ENCODE results near the gene CR1. TPM values are rescaled to one million over a fixed set of nuclear protein-coding genes. Genes with fewer than 3 reads are reported as not detected.
A peak's percentile ranks its signal among the peaks of the same experiment; 100 is the strongest.

CR1 gene
- total and polyA plus RNA-seq, 9 of the 15 experiments (the other 6 are each of a cell fraction or from before 2014, with no cell fraction given) = 0.07 to 0.47 (median 0.18) TPM

GRCh38 chr1:207454046-207454964 lies 41.7 kb upstream of the CR1 start, which contains the start of gene CR2 (continued):
- TF ChIP-seq, protein P1, sequence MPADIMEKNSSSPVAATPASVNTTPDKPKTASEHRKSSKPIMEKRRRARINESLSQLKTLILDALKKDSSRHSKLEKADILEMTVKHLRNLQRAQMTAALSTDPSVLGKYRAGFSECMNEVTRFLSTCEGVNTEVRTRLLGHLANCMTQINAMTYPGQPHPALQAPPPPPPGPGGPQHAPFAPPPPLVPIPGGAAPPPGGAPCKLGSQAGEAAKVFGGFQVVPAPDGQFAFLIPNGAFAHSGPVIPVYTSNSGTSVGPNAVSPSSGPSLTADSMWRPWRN (IDR thresholded peaks at IDR 0.05; ENCODE audit: low read depth) = no peak
- TF ChIP-seq RB1 (IDR thresholded peaks at IDR 0.05; ENCODE audit: low read depth) = no peak
- TF ChIP-seq, protein P2, sequence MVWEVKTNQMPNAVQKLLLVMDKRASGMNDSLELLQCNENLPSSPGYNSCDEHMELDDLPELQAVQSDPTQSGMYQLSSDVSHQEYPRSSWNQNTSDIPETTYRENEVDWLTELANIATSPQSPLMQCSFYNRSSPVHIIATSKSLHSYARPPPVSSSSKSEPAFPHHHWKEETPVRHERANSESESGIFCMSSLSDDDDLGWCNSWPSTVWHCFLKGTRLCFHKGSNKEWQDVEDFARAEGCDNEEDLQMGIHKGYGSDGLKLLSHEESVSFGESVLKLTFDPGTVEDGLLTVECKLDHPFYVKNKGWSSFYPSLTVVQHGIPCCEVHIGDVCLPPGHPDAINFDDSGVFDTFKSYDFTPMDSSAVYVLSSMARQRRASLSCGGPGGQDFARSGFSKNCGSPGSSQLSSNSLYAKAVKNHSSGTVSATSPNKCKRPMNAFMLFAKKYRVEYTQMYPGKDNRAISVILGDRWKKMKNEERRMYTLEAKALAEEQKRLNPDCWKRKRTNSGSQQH (CRISPR knock-in tag; IDR thresholded peaks at IDR 0.05) = no peak
- TF ChIP-seq, protein P3, sequence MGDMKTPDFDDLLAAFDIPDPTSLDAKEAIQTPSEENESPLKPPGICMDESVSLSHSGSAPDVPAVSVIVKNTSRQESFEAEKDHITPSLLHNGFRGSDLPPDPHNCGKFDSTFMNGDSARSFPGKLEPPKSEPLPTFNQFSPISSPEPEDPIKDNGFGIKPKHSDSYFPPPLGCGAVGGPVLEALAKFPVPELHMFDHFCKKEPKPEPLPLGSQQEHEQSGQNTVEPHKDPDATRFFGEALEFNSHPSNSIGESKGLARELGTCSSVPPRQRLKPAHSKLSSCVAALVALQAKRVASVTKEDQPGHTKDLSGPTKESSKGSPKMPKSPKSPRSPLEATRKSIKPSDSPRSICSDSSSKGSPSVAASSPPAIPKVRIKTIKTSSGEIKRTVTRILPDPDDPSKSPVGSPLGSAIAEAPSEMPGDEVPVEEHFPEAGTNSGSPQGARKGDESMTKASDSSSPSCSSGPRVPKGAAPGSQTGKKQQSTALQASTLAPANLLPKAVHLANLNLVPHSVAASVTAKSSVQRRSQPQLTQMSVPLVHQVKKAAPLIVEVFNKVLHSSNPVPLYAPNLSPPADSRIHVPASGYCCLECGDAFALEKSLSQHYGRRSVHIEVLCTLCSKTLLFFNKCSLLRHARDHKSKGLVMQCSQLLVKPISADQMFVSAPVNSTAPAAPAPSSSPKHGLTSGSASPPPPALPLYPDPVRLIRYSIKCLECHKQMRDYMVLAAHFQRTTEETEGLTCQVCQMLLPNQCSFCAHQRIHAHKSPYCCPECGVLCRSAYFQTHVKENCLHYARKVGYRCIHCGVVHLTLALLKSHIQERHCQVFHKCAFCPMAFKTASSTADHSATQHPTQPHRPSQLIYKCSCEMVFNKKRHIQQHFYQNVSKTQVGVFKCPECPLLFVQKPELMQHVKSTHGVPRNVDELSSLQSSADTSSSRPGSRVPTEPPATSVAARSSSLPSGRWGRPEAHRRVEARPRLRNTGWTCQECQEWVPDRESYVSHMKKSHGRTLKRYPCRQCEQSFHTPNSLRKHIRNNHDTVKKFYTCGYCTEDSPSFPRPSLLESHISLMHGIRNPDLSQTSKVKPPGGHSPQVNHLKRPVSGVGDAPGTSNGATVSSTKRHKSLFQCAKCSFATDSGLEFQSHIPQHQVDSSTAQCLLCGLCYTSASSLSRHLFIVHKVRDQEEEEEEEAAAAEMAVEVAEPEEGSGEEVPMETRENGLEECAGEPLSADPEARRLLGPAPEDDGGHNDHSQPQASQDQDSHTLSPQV (IDR thresholded peaks at IDR 0.05) = no peak
- TF ChIP-seq LARP7 (IDR thresholded peaks at IDR 0.05) = no peak
- no peak for TF ChIP-seq CHD1 (IDR thresholded peaks at IDR 0.05; ENCODE audit: low read length)
- no peak for TF ChIP-seq CBX5 (IDR thresholded peaks at IDR 0.05; ENCODE audit: borderline replicate concordance, low read depth)
- TF ChIP-seq SMAD2 (IDR thresholded peaks at IDR 0.05; ENCODE audit: low read depth, low read length) = no peak
- no peak for TF ChIP-seq ZNF780A (CRISPR knock-in tag; IDR thresholded peaks at IDR 0.05)
- no peak for TF ChIP-seq SRSF1 (IDR thresholded peaks at IDR 0.05; ENCODE audit: low read depth, low read length)
- TF ChIP-seq TRIM28 (IDR thresholded peaks at IDR 0.05) = no peak
- no peak for TF ChIP-seq HNRNPH1 (optimal IDR thresholded peaks at IDR 0.05; ENCODE audit: low read depth, low read length)
- TF ChIP-seq, protein P4, sequence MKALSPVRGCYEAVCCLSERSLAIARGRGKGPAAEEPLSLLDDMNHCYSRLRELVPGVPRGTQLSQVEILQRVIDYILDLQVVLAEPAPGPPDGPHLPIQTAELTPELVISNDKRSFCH (CRISPR knock-in tag; IDR thresholded peaks at IDR 0.05) = no peak
- TF ChIP-seq, protein P4 (tag; IDR thresholded peaks at IDR 0.05) = no peak
- no peak for TF ChIP-seq HDGF (IDR thresholded peaks at IDR 0.05)
- TF ChIP-seq NR2C1 (IDR thresholded peaks at IDR 0.05) = no peak
- TF ChIP-seq NR2C1 (tag; IDR thresholded peaks at IDR 0.05) = no peak
- TF ChIP-seq ZNF253 (CRISPR knock-in tag; conservative IDR thresholded peaks at IDR 0.05) = no peak
- TF ChIP-seq CBX1 (IDR thresholded peaks at IDR 0.05; ENCODE audit: low read depth) = peak; percentile 68; the same call in 1 of the 2 replicates
- TF ChIP-seq HMG20A (CRISPR knock-in tag; conservative IDR thresholded peaks at IDR 0.05) = no peak
- TF ChIP-seq NR0B1 (IDR thresholded peaks at IDR 0.05; ENCODE audit: partially characterized antibody) = no peak
